GM23248 (cell line): Measurements from ENCODE around the gene F2RL2. TPM values are rescaled to one million over a fixed set of nuclear protein-coding genes. Genes with fewer than 3 reads are reported as not detected.

Experiments
- DNase-seq: peaks from one replicate; pipeline ENCODE4 v3.0.0-alpha.2; 2015
- H2AFZ ChIP-seq: fragments of 200-600 bp; sonication (generic); 2 replicates; pipeline ENCODE4 v1.6.1; 2016; ENCODE audit warnings: antibody characterized with exemption
- H3F3A ChIP-seq: fragments of 200-600 bp; sonication (generic); 2 replicates; pipeline ENCODE4 v1.6.1; 2016; ENCODE audit warnings: mild to moderate bottlenecking, antibody characterized with exemption, mixed run types; ENCODE audit not compliant: insufficient read depth
- H3K27ac ChIP-seq: fragments of 200-600 bp; sonication (generic); 2 replicates; pipeline ENCODE4 v1.5.1; 2016; ENCODE audit warnings: mild to moderate bottlenecking
- H3K27me3 ChIP-seq: fragments of 200-600 bp; sonication (generic); replicated peaks from 2 replicates; pipeline ENCODE4 v1.6.1; 2016; ENCODE audit warnings: mild to moderate bottlenecking; ENCODE audit not compliant: insufficient read depth
- H3K36me3 ChIP-seq: fragments of 200-600 bp; sonication (generic); 2 replicates; pipeline ENCODE4 v1.6.1; 2016; ENCODE audit warnings: low read depth, mild to moderate bottlenecking
- H3K4me1 ChIP-seq: fragments of 200-600 bp; sonication (generic); 2 replicates; pipeline ENCODE4 v1.6.1; 2016; ENCODE audit warnings: mild to moderate bottlenecking; ENCODE audit not compliant: insufficient read depth
- H3K4me2 ChIP-seq: fragments of 200-600 bp; sonication (generic); one replicate; pipeline ENCODE4 v1.6.1; 2016; ENCODE audit warnings: mild to moderate bottlenecking; ENCODE audit not compliant: unreplicated experiment
- H3K4me3 ChIP-seq: fragments of 200-600 bp; sonication (generic); 2 replicates; pipeline ENCODE4 v1.5.1; 2016; ENCODE audit warnings: mild to moderate bottlenecking
- H3K79me2 ChIP-seq: fragments of 200-600 bp; sonication (generic); 2 replicates; pipeline ENCODE4 v1.6.1; 2016; ENCODE audit warnings: mild to moderate bottlenecking; ENCODE audit not compliant: insufficient read depth
- H3K9ac ChIP-seq: fragments of 200-600 bp; sonication (generic); 2 replicates; pipeline ENCODE4 v1.6.1; 2016; ENCODE audit warnings: mild to moderate bottlenecking
- H3K9me2 ChIP-seq: fragments of 200-600 bp; sonication (generic); 2 replicates; pipeline ENCODE4 v1.6.1; 2016; ENCODE audit warnings: mixed run types, mild to moderate bottlenecking, moderate library complexity; ENCODE audit not compliant: insufficient read depth
- H3K9me3 ChIP-seq: fragments of 200-600 bp; sonication (generic); one replicate; pipeline ENCODE4 v1.6.1; 2017; ENCODE audit warnings: low read depth
- H4K20me1 ChIP-seq: fragments of 200-600 bp; sonication (generic); 2 replicates; pipeline ENCODE4 v1.6.0; 2016; ENCODE audit not compliant: insufficient read depth
- EZH2 ChIP-seq: fragments of 200-600 bp; sonication (generic); IDR thresholded peaks from 2 replicates; pipeline ENCODE4 v1.6.1; 2018; ENCODE audit warnings: antibody characterized with exemption, mild to moderate bottlenecking; ENCODE audit not compliant: insufficient read depth, poor library complexity, severe bottlenecking
- EZH2phosphoT487 ChIP-seq: fragments of 200-600 bp; sonication (generic); IDR thresholded peaks from 2 replicates; pipeline ENCODE4 v1.6.1; 2018; ENCODE audit warnings: antibody characterized with exemption, moderate library complexity, mild to moderate bottlenecking, low read depth; ENCODE audit not compliant: insufficient read depth
- WGBS, 2 experiments: methylation state at CpG; one replicate each; pipeline ENCODE4 v1.1.6; 2015 to 2017; ENCODE audit warnings: low lambda C conversion rate in 2 of 2, low coverage in 1 of 2; ENCODE audit errors: missing lambda C conversion rate in 2 of 2; 5-methylcytosine and 5-hydroxymethylcytosine counted together
- in situ Hi-C: fragments of 300-500 bp; cut with MboI; formaldehyde crosslinking; loops from 2 replicates; pipeline ENCODE4 v1.15.0; 2020
- polyA plus RNA-seq: library from polyadenylated mRNA; unstranded; fragments of >200 nt; fragmentation: Nextera tagmentation; extraction: Ambion mirVana; gene quantifications from 2 replicates; pipeline ENCODE4 v1.2.1, GENCODE V29; 2016
- total RNA-seq: library from RNA; depleted of rRNA; stranded (reverse); fragments of >200 nt; shearing (Covaris generic); gene quantifications from 2 replicates; pipeline ENCODE4 v1.2.3, GENCODE V29; 2014

The F2RL2 gene
- total and polyA plus RNA-seq, 2 experiments from 2014 or later = not detected

DNA sequence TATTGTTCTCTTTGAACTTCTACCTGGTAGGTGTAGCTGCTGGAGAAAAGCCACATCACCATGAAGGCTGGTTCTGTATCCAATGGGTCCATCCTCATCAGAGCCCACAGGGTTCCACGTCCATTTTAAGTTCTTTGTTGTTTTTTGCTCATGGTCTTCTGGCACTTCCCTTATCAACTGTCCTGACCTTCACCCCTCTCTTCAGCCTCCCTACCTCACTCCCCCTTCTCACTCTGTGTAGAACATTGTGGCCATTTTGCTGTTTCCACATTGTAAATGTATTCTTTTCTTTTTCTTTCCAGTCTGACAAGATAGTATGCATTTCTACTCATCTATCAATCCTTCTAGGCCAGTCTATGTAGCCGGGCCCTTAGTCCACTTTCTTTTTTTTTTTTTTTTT is 44.3 kb upstream of the F2RL2 start:
- Histone ChIP-seq H4K20me1 (no peaks in the 10 kb centered on the region), H3K9me3 (no peaks in the 10 kb centered on the region), H3K27me3 (peaks cover 23% of the 10 kb centered on the region), H3K4me1 (no peaks in the 10 kb centered on the region), H3K79me2 (no peaks in the 10 kb centered on the region), H2AFZ (no peak overlapping the region), H3K9me2 (no peaks in the 10 kb centered on the region), H3K36me3 (no peaks in the 10 kb centered on the region), H3K4me2 (no peak overlapping the region), H3K27ac (no peak overlapping the region), H3K4me3 (no peak overlapping the region), H3K9ac (no peak overlapping the region), H3F3A (no peaks in the 10 kb centered on the region)
- DNase-seq = no peak
- TF ChIP-seq EZH2 (no peak), EZH2phosphoT487 (no peak)
- in situ Hi-C loops = no loop called here
- 51 to 66% methylated on average over 2 of the region's 2 CpGs for WGBS, 2 experiments

DNA sequence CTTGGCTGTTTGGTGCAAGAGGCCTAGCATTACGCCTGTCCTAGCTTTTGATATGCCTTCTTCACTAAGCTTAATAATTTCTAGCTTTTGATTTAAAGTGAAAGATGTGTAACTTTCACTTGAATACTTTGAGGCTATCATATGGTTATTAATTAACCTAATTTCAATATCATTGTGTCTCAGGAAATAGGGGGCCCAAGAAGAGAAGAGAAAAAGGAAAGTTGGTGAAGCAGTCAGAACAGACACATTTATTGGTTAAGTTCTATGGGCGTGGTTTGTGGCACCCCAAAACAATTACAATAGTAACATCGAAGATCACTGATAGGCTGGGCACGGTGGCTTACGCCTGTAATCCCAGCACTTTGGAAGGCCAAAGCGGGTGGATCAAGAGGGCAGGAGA is 40.9 kb upstream of the F2RL2 start:
- Histone ChIP-seq H3K9me2 (no peaks in the 10 kb centered on the region), H3K4me1 (no peaks in the 10 kb centered on the region), H3K27ac (no peak overlapping the region), H3K4me3 (no peak overlapping the region), H3K79me2 (no peaks in the 10 kb centered on the region), H3F3A (no peaks in the 10 kb centered on the region), H4K20me1 (no peaks in the 10 kb centered on the region), H3K36me3 (no peaks in the 10 kb centered on the region), H3K27me3 (peaks cover 41% of the 10 kb centered on the region), H3K9me3 (no peaks in the 10 kb centered on the region), H2AFZ (no peak overlapping the region), H3K4me2 (no peak overlapping the region), H3K9ac (no peak overlapping the region)
- no peak for DNase-seq
- WGBS, 2 experiments = 84 to 86% methylated on average over 6 of the region's 6 CpGs
- in situ Hi-C loops = no loop called here
- TF ChIP-seq EZH2 (no peak), EZH2phosphoT487 (no peak)

DNA sequence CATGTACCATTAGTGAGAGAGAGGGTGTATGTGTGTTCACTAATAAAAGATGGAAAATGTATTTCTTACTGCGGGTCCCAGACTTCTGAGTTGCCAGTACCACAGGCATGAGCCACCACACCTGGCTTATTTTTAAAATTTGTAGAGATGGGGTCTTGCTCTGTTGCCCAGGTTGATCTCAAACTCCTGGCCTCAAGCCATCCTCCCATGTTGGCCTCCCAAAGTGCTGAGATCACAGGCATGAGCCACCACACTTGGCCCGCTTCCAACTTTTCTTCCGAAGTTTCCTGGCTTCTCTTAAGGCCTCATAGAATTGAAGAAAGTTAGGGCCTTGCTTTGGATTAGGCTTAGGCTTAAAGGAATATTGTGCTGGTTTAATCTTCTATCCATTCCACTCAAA is 40.4 kb upstream of the F2RL2 start:
- H3K4me1 ChIP-seq = no peaks in the 10 kb centered on the region
- no peaks in the 10 kb centered on the region for H3K79me2 ChIP-seq
- WGBS, 2 experiments = 47 to 51% methylated on average over 3 of the region's 3 CpGs
- H3K4me2 ChIP-seq = no peak overlapping the region
- DNase-seq = no peak
- H3K9me3 ChIP-seq = no peaks in the 10 kb centered on the region
- TF ChIP-seq EZH2phosphoT487 = no peak
- no peak for TF ChIP-seq EZH2
- peaks cover 41% of the 10 kb centered on the region for H3K27me3 ChIP-seq
- H2AFZ ChIP-seq = no peak overlapping the region
- H3K27ac ChIP-seq = no peak overlapping the region
- no peaks in the 10 kb centered on the region for H3K9me2 ChIP-seq
- H3K9ac ChIP-seq = no peak overlapping the region
- no peaks in the 10 kb centered on the region for H3K36me3 ChIP-seq
- in situ Hi-C loops = no loop called here
- H3K4me3 ChIP-seq = no peak overlapping the region
- no peaks in the 10 kb centered on the region for H3F3A ChIP-seq
- no peaks in the 10 kb centered on the region for H4K20me1 ChIP-seq

DNA sequence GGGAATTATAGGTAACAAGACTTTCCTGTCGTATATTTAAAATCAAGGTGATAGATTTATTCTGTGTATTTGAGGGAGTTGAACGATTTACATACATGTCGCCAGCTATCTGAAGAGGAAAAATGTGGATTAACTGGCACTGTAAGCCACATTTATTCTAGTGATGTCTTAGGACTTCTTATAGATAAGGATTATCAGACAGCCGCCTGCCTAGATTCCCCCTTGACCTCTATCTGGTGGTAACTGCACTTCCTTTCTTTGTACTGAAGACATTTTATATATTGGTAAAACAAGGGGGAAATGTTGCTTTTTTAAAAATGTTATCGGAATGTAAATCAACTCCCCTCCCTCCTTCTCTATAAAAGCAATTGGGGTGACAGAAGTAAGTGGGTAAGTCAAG is 39.3 kb upstream of the F2RL2 start:
- no peaks in the 10 kb centered on the region for H3K36me3 ChIP-seq
- H4K20me1 ChIP-seq = no peaks in the 10 kb centered on the region
- no peaks in the 10 kb centered on the region for H3K4me1 ChIP-seq
- H3K27ac ChIP-seq = no peak overlapping the region
- no peak overlapping the region for H3K9ac ChIP-seq
- H3K27me3 ChIP-seq = peaks cover 40% of the 10 kb centered on the region
- no peaks in the 10 kb centered on the region for H3F3A ChIP-seq
- 82 to 87% methylated on average over 5 of the region's 5 CpGs for WGBS, 2 experiments
- no peaks in the 10 kb centered on the region for H3K79me2 ChIP-seq
- H3K4me3 ChIP-seq = no peak overlapping the region
- no peak for DNase-seq
- H3K9me2 ChIP-seq = no peaks in the 10 kb centered on the region
- TF ChIP-seq EZH2phosphoT487 (no peak), EZH2 (no peak)
- in situ Hi-C loops = no loop called here
- no peak overlapping the region for H2AFZ ChIP-seq
- no peaks in the 10 kb centered on the region for H3K9me3 ChIP-seq
- no peak overlapping the region for H3K4me2 ChIP-seq

DNA sequence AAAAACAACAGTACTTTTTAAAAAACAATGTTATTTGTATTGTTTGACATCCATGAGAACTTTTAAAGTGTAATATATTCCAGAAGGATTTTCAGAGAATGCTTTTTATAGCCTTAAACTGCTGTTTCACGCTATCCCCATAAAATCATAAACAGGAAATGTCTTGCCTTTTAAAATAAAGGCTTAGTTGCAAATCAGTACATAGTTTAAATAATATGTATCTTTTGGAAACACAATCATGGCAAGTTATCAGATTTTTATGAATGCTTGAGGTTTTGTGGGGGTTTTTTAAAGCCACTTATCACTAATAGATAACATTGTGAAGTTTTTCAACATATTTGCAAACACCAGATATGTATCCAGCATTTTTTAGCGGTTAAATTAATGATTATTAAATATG is 37.2 kb upstream of the F2RL2 start:
- Histone ChIP-seq H3K9ac (no peak overlapping the region), H3K4me2 (no peak overlapping the region), H3K4me3 (no peak overlapping the region), H2AFZ (no peak overlapping the region), H3K36me3 (no peaks in the 10 kb centered on the region), H3F3A (no peaks in the 10 kb centered on the region), H3K27ac (no peak overlapping the region), H3K4me1 (no peaks in the 10 kb centered on the region), H3K27me3 (peaks cover 23% of the 10 kb centered on the region; the same call in 1 of the 2 replicates), H3K79me2 (no peaks in the 10 kb centered on the region), H3K9me3 (no peaks in the 10 kb centered on the region), H4K20me1 (no peaks in the 10 kb centered on the region), H3K9me2 (no peaks in the 10 kb centered on the region)
- in situ Hi-C loops = no loop called here
- 44 to 59% methylated on average over 2 of the region's 2 CpGs for WGBS, 2 experiments
- DNase-seq = no peak
- no peak for TF ChIP-seq EZH2
- TF ChIP-seq EZH2phosphoT487 = no peak
